Suprapubic skin (tissue), 3 donors: ENCODE results near the gene ITPRIPL1.

ENCODE experiments used
- CTCF ChIP-seq, 2 donors: fragments of 200-600 bp in 1 of 2; fragments of 450-650 bp in 1 of 2; sonication (generic) in 1 of 2; IDR thresholded peaks; one replicate each; pipeline ENCODE4 v1.5.1; 2016 to 2019; ENCODE audit warnings: antibody characterized with exemption in 2 of 2, mild to moderate bottlenecking in 1 of 2, moderate library complexity in 1 of 2
- EP300 ChIP-seq: sonication (generic); formaldehyde crosslinking; IDR thresholded peaks from one replicate; pipeline ENCODE4 v1.6.1; 2017; ENCODE audit warnings: antibody characterized with exemption
- POLR2A ChIP-seq, 2 donors: fragments of 450-650 bp; IDR thresholded peaks; one replicate each; pipeline ENCODE4 v1.6.1; 2017; ENCODE audit warnings: antibody characterized with exemption in 2 of 2, mild to moderate bottlenecking in 2 of 2, moderate library complexity in 2 of 2

- no peak for TF ChIP-seq CTCF (IDR thresholded peaks at IDR 0.05)
- TF ChIP-seq POLR2A (IDR thresholded peaks at IDR 0.05) = no peak
- TF ChIP-seq EP300 = no peak
These were observed 8.6 kb downstream of the ITPRIPL1 start for GRCh38 chr2:96333708-96334107.
